ENCODE measurements around the gene CXCR5.
"Not testable (repeated sequence)": the region's sequence is repeated elsewhere in the genome, so short reads cannot be mapped to it uniquely, and the experiment has no call there.

Gene CXCR5

GRCh38 chr11:118883368-118884071 lies at the start of gene CXCR5:
CXCR5 (plus strand) TSS chr11:118883892; CDS start chr11:118883942, 50 bp downstream.
- Histone ChIP-seq H3K27ac (ENCODE audit: low read depth, low read length) (no peak within 1 kb of the TSS), H3K4me3 (ENCODE audit: low read length) (peak within 1 kb of the TSS; percentile 38), H3K36me3 (ENCODE audit: control insufficient read depth, insufficient read depth, low read length) (no peaks in the 10 kb centered on the region), H3K27me3 (ENCODE audit: control insufficient read depth, insufficient read depth, low read length) (no peaks in the 10 kb centered on the region), H3K4me1 (ENCODE audit: control insufficient read depth, insufficient read depth, low read length) (peaks cover 8% of the 10 kb centered on the region), H3K9ac (ENCODE audit: low read length) (no peak within 1 kb of the TSS)

GRCh38 chr11:118834427-118835028 lies 49.2 kb upstream of the CXCR5 start:
- no peak overlapping the region for H3K9ac ChIP-seq (ENCODE audit: low read length)
- H3K27me3 ChIP-seq (ENCODE audit: control insufficient read depth, insufficient read depth, low read length): no peaks in the 10 kb centered on the region
- no peak overlapping the region for H3K4me3 ChIP-seq (ENCODE audit: low read length)
- no peaks in the 10 kb centered on the region for H3K36me3 ChIP-seq (ENCODE audit: control insufficient read depth, insufficient read depth, low read length)
- H3K27ac ChIP-seq (ENCODE audit: low read depth, low read length): no peak overlapping the region
- H3K4me1 ChIP-seq (ENCODE audit: control insufficient read depth, insufficient read depth, low read length): no peaks in the 10 kb centered on the region

- Histone ChIP-seq H3K4me1 (ENCODE audit: control insufficient read depth, insufficient read depth, low read length) (peaks cover 8% of the 10 kb centered on the region), H3K27ac (ENCODE audit: low read depth, low read length) (no peak overlapping the region), H3K4me3 (ENCODE audit: low read length) (no peak overlapping the region), H3K9ac (ENCODE audit: low read length) (no peak overlapping the region), H3K27me3 (ENCODE audit: control insufficient read depth, insufficient read depth, low read length) (no peaks in the 10 kb centered on the region), H3K36me3 (ENCODE audit: control insufficient read depth, insufficient read depth, low read length) (no peaks in the 10 kb centered on the region)
Measured at GRCh38 chr11:118837868-118838267, 45.8 kb upstream of the CXCR5 start.

GRCh38 chr11:118838905-118839553 lies 44.7 kb upstream of the CXCR5 start:
- Histone ChIP-seq H3K4me1 (ENCODE audit: control insufficient read depth, insufficient read depth, low read length) (peaks cover 8% of the 10 kb centered on the region), H3K36me3 (ENCODE audit: control insufficient read depth, insufficient read depth, low read length) (no peaks in the 10 kb centered on the region), H3K27ac (ENCODE audit: low read depth, low read length) (no peak overlapping the region), H3K4me3 (ENCODE audit: low read length) (no peak overlapping the region), H3K9ac (ENCODE audit: low read length) (no peak overlapping the region), H3K27me3 (ENCODE audit: control insufficient read depth, insufficient read depth, low read length) (no peaks in the 10 kb centered on the region)

GRCh38 chr11:118841469-118842242 lies 42.0 kb upstream of the CXCR5 start:
- H3K27me3 ChIP-seq (ENCODE audit: control insufficient read depth, insufficient read depth, low read length): no peaks in the 10 kb centered on the region
- no peak overlapping the region for H3K4me3 ChIP-seq (ENCODE audit: low read length)
- no peak overlapping the region for H3K9ac ChIP-seq (ENCODE audit: low read length)
- no peaks in the 10 kb centered on the region for H3K36me3 ChIP-seq (ENCODE audit: control insufficient read depth, insufficient read depth, low read length)
- peaks cover 8% of the 10 kb centered on the region for H3K4me1 ChIP-seq (ENCODE audit: control insufficient read depth, insufficient read depth, low read length)
- H3K27ac ChIP-seq (ENCODE audit: low read depth, low read length): peak overlapping the region; percentile 30

GRCh38 chr11:118842369-118842768 lies 41.3 kb upstream of the CXCR5 start:
- H3K4me3 ChIP-seq (ENCODE audit: low read length): no peak overlapping the region
- no peak overlapping the region for H3K27ac ChIP-seq (ENCODE audit: low read depth, low read length)
- H3K4me1 ChIP-seq (ENCODE audit: control insufficient read depth, insufficient read depth, low read length): peaks cover 8% of the 10 kb centered on the region
- H3K36me3 ChIP-seq (ENCODE audit: control insufficient read depth, insufficient read depth, low read length): no peaks in the 10 kb centered on the region
- no peaks in the 10 kb centered on the region for H3K27me3 ChIP-seq (ENCODE audit: control insufficient read depth, insufficient read depth, low read length)
- no peak overlapping the region for H3K9ac ChIP-seq (ENCODE audit: low read length)

- H3K36me3 ChIP-seq (ENCODE audit: control insufficient read depth, insufficient read depth, low read length); H3K27me3 ChIP-seq (ENCODE audit: control insufficient read depth, insufficient read depth, low read length); H3K9ac ChIP-seq (ENCODE audit: low read length): not testable (repeated sequence)
Measured at GRCh38 chr11:118842843-118843242, 40.8 kb upstream of the CXCR5 start.

GRCh38 chr11:118843565-118843964 lies 40.1 kb upstream of the CXCR5 start:
- H3K27me3 ChIP-seq (ENCODE audit: control insufficient read depth, insufficient read depth, low read length): no peaks in the 10 kb centered on the region
- no peak overlapping the region for H3K4me3 ChIP-seq (ENCODE audit: low read length)
- H3K9ac ChIP-seq (ENCODE audit: low read length): no peak overlapping the region
- H3K36me3 ChIP-seq (ENCODE audit: control insufficient read depth, insufficient read depth, low read length): no peaks in the 10 kb centered on the region
- no peak overlapping the region for H3K27ac ChIP-seq (ENCODE audit: low read depth, low read length)
- peaks cover 8% of the 10 kb centered on the region for H3K4me1 ChIP-seq (ENCODE audit: control insufficient read depth, insufficient read depth, low read length)

More at GRCh38 chr11:118842843-118843242, 40.8 kb upstream of the CXCR5 start:
- not testable (repeated sequence) for H3K27ac ChIP-seq (ENCODE audit: low read depth, low read length); H3K4me1 ChIP-seq (ENCODE audit: control insufficient read depth, insufficient read depth, low read length); H3K4me3 ChIP-seq (ENCODE audit: low read length)

- no peak overlapping the region for H3K27ac ChIP-seq (ENCODE audit: low read depth, low read length)
- no peaks in the 10 kb centered on the region for H3K27me3 ChIP-seq (ENCODE audit: control insufficient read depth, insufficient read depth, low read length)
- no peak overlapping the region for H3K9ac ChIP-seq (ENCODE audit: low read length)
- no peak overlapping the region for H3K4me3 ChIP-seq (ENCODE audit: low read length)
- no peaks in the 10 kb centered on the region for H3K36me3 ChIP-seq (ENCODE audit: control insufficient read depth, insufficient read depth, low read length)
- H3K4me1 ChIP-seq (ENCODE audit: control insufficient read depth, insufficient read depth, low read length): peaks cover 8% of the 10 kb centered on the region
Measured at GRCh38 chr11:118845369-118845768, 38.3 kb upstream of the CXCR5 start.

GRCh38 chr11:118846181-118846935 lies 37.3 kb upstream of the CXCR5 start:
- Histone ChIP-seq H3K9ac (ENCODE audit: low read length) (no peak overlapping the region), H3K4me1 (ENCODE audit: control insufficient read depth, insufficient read depth, low read length) (peaks cover 8% of the 10 kb centered on the region), H3K36me3 (ENCODE audit: control insufficient read depth, insufficient read depth, low read length) (no peaks in the 10 kb centered on the region), H3K27me3 (ENCODE audit: control insufficient read depth, insufficient read depth, low read length) (no peaks in the 10 kb centered on the region), H3K27ac (ENCODE audit: low read depth, low read length) (no peak overlapping the region), H3K4me3 (ENCODE audit: low read length) (no peak overlapping the region)

GRCh38 chr11:118849825-118850224 lies 33.9 kb upstream of the CXCR5 start:
- no peak overlapping the region for H3K9ac ChIP-seq (ENCODE audit: low read length)
- no peaks in the 10 kb centered on the region for H3K36me3 ChIP-seq (ENCODE audit: control insufficient read depth, insufficient read depth, low read length)
- no peaks in the 10 kb centered on the region for H3K4me1 ChIP-seq (ENCODE audit: control insufficient read depth, insufficient read depth, low read length)
- no peaks in the 10 kb centered on the region for H3K27me3 ChIP-seq (ENCODE audit: control insufficient read depth, insufficient read depth, low read length)
- H3K27ac ChIP-seq (ENCODE audit: low read depth, low read length): no peak overlapping the region
- H3K4me3 ChIP-seq (ENCODE audit: low read length): no peak overlapping the region

- no peak overlapping the region for H3K4me3 ChIP-seq (ENCODE audit: low read length)
- no peaks in the 10 kb centered on the region for H3K4me1 ChIP-seq (ENCODE audit: control insufficient read depth, insufficient read depth, low read length)
- H3K27me3 ChIP-seq (ENCODE audit: control insufficient read depth, insufficient read depth, low read length): no peaks in the 10 kb centered on the region
- no peaks in the 10 kb centered on the region for H3K36me3 ChIP-seq (ENCODE audit: control insufficient read depth, insufficient read depth, low read length)
- H3K9ac ChIP-seq (ENCODE audit: low read length): no peak overlapping the region
- H3K27ac ChIP-seq (ENCODE audit: low read depth, low read length): no peak overlapping the region
Measured at GRCh38 chr11:118851970-118852369, 31.7 kb upstream of the CXCR5 start.

Data from rectal smooth muscle tissue (tissue), 1 donor.